Kidney (tissue), 14 donors: ENCODE data around the gene FBN1. TPM values are rescaled to one million over a fixed set of nuclear protein-coding genes. Genes with fewer than 3 reads are reported as not detected.

Experiments
- DNase-seq, 5 donors: peaks; one replicate each; pipeline ENCODE4 v3.0.0-alpha.2; 2013 to 2020
- FAIRE-seq: peaks from 2 replicates; lab custom pipeline; 2012; peaks lifted over from hg19 to GRCh38; lab: Jason Lieb, UNC
- H3K27ac ChIP-seq, 2 donors: one replicate each; pipeline ENCODE4 v1.7.0; 2013; ENCODE audit warnings: low read depth in 2 of 2, low read length in 2 of 2, inconsistent platforms in 1 of 2
- H3K27me3 ChIP-seq: one replicate; pipeline ENCODE4 v1.7.1; 2013; ENCODE audit warnings: low read length, inconsistent platforms; ENCODE audit not compliant: control insufficient read depth, insufficient read depth
- H3K36me3 ChIP-seq, 3 donors: one replicate each; pipeline versions ENCODE4 v1.7.0 to v1.7.1; 2013; ENCODE audit warnings: low read length in 3 of 3, control low read depth in 1 of 3, inconsistent platforms in 1 of 3; ENCODE audit not compliant: insufficient read depth in 3 of 3, control insufficient read depth in 2 of 3
- H3K4me1 ChIP-seq, 3 donors: one replicate each; pipeline versions ENCODE4 v1.7.0 to v1.7.1; 2013; ENCODE audit warnings: low read length in 3 of 3, inconsistent platforms in 1 of 3, low read depth in 1 of 3; ENCODE audit not compliant: control insufficient read depth in 2 of 3, insufficient read depth in 2 of 3
- H3K4me3 ChIP-seq, 3 donors: one replicate each; pipeline versions ENCODE4 v1.7.0 to v1.8.1; 2013; ENCODE audit warnings: low read length in 3 of 3, control low read depth in 1 of 3, inconsistent platforms in 1 of 3
- H3K9ac ChIP-seq, 3 donors: one replicate each; pipeline versions ENCODE4 v1.7.0 to v1.7.1; 2013; ENCODE audit warnings: low read length in 3 of 3, control low read depth in 1 of 3, inconsistent platforms in 1 of 3
- H3K9me3 ChIP-seq, 3 donors: one replicate each; pipeline versions ENCODE4 v1.7.0 to v1.7.1; 2013; ENCODE audit warnings: low read length in 3 of 3, control low read depth in 1 of 3, inconsistent platforms in 1 of 3; ENCODE audit not compliant: control insufficient read depth in 2 of 3, insufficient read depth in 1 of 3
- intact Hi-C: fragments of 100-400 bp; cut with DNase I; formaldehyde crosslinking; loops from one replicate; pipeline ENCODE4 v1.11.1; 2022
- polyA plus RNA-seq: library from polyadenylated mRNA; stranded (reverse); fragments of 350-450 nt; fragmentation: Illumina TruSeq; extraction: RNeasy Lipid Tissue Mini Kit (QIAGEN cat#74804); gene quantifications from one replicate; pipeline ENCODE4 v1.2.3, GENCODE V29; 2014; ENCODE audit warnings: low read depth, low replicate concordance; ENCODE audit not compliant: insufficient read depth
- total RNA-seq: library from RNA; stranded (reverse); fragmentation: NEBNext Ultra II Directional; extraction: Animal tissue kit (Norgen Biotek cat#: 25700); gene quantifications from one replicate; pipeline ENCODE4 v1.2.1, GENCODE V29; 2021
- TF ChIP-seq, protein P1 (sequence below): IDR thresholded peaks from 3 replicates; pipeline ENCODE4 v1.5.1; 2012; ENCODE audit warnings: mild to moderate bottlenecking, moderate library complexity, borderline replicate concordance; ENCODE audit not compliant: insufficient read depth; ENCODE audit errors: extremely low read depth
- donor health status: control.
- donor health status: control.
- donor health status: control.
- donor health status: control.
- donor health status: control.
- donor health status: DM: yes; HTN: yes; CAD: no.
- donor health status: Normal renal cell carcinoma (clear cell type).

The FBN1 gene
- total and polyA plus RNA-seq, 2 donors from 2014 or later = 2.4 to 30.8 TPM

DNA sequence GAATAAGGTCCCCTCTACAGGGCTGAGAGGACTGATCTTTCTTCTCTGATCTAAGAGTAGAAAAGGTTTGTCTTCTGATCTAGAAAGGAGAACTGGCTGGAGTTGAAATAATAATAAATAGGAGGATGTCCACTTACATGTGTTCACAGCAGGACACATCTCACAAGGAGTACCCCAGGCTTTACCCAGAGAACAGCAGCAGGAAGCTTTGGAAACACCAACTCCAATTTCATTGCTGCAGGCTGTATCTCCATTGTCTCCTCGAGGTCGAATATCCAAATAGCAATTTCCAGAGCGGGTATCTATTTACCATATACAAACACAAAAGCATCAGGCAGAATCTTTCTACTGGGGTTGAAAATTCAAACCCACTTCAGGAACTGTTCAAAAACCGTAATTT lies 177.7 kb downstream of the FBN1 start:
- TF ChIP-seq, protein P1, sequence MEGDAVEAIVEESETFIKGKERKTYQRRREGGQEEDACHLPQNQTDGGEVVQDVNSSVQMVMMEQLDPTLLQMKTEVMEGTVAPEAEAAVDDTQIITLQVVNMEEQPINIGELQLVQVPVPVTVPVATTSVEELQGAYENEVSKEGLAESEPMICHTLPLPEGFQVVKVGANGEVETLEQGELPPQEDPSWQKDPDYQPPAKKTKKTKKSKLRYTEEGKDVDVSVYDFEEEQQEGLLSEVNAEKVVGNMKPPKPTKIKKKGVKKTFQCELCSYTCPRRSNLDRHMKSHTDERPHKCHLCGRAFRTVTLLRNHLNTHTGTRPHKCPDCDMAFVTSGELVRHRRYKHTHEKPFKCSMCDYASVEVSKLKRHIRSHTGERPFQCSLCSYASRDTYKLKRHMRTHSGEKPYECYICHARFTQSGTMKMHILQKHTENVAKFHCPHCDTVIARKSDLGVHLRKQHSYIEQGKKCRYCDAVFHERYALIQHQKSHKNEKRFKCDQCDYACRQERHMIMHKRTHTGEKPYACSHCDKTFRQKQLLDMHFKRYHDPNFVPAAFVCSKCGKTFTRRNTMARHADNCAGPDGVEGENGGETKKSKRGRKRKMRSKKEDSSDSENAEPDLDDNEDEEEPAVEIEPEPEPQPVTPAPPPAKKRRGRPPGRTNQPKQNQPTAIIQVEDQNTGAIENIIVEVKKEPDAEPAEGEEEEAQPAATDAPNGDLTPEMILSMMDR = no peak

DNA sequence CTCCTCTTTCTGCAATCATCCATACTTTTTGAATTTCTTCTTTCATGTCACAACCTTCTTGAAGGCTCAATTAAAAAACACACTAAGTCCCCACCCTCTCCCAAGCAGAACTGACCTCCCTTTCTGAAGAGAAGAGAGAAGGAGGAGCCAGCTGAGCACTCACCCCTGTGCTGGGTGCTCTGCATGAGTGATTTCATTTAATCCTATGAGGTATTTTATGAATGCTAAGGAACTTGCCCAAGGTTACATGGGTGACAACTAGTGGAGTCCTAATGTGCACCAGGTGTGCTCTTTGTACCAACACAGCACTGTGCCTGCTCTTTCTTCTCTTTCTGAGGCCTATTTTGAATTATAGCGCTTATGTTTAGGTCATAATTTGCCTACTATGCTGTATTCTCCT lies 178.7 kb downstream of the FBN1 start:
- no peaks in the 10 kb centered on the region for H3K27me3 ChIP-seq
- no peaks in the 10 kb centered on the region for H3K9me3 ChIP-seq
- no peak overlapping the region for H3K27ac ChIP-seq
- FAIRE-seq (no peak), DNase-seq (peak in 2 of 5 donors; percentile 37 to 51)
- TF ChIP-seq, protein P1 = no peak
- no peak overlapping the region for H3K4me3 ChIP-seq
- intact Hi-C loops = no loop called here
- peaks cover 0 to 3% (median 0%) of the 10 kb centered on the region in 3 donors for H3K4me1 ChIP-seq
- no peak overlapping the region for H3K9ac ChIP-seq
- no peaks in the 10 kb centered on the region for H3K36me3 ChIP-seq

More for the DNA sequence above, 177.7 kb downstream of the FBN1 start:
- no peaks in the 10 kb centered on the region for H3K27me3 ChIP-seq
- no peak for FAIRE-seq
- no peaks in the 10 kb centered on the region for H3K9me3 ChIP-seq
- H3K4me1 ChIP-seq = peaks cover 0 to 3% (median 0%) of the 10 kb centered on the region in 3 donors
- H3K36me3 ChIP-seq = no peaks in the 10 kb centered on the region
- H3K9ac ChIP-seq = no peak overlapping the region
- DNase-seq = no peak
- intact Hi-C loops = no loop called here
- no peak overlapping the region for H3K27ac ChIP-seq
- H3K4me3 ChIP-seq = no peak overlapping the region

DNA sequence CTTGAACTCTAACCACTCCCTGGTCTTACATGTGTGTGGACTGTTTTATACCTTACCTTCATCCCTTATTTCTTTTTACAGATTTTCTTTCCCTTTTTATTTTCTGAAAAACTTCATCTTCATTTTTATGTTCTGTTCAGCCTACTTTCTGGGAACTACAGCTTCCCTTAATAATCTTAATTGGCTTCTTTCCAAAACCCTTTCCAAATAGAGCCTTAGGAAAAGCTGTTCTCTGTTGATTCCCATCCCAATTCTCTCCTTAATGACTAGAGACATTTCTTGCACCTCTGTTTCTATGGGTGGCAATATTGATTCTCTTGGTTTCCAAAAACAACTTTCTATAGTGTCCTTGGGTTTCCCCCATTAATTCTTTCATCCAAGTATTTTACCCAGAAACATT lies 179.4 kb downstream of the FBN1 start:
- Histone ChIP-seq H3K27ac (no peak overlapping the region), H3K9ac (no peak overlapping the region)
- intact Hi-C loops = no loop called here

More for the DNA sequence above, 179.4 kb downstream of the FBN1 start:
- H3K4me3 ChIP-seq = no peak overlapping the region
- FAIRE-seq (no peak), DNase-seq (no peak)
- peaks cover 0 to 3% (median 0%) of the 10 kb centered on the region in 3 donors for H3K4me1 ChIP-seq
- no peaks in the 10 kb centered on the region for H3K9me3 ChIP-seq
- H3K36me3 ChIP-seq = no peaks in the 10 kb centered on the region
- TF ChIP-seq, protein P1 = no peak
- no peaks in the 10 kb centered on the region for H3K27me3 ChIP-seq
